Activated naive CD8-positive, alpha-beta T cell treated with anti-CD3 and anti-CD28 coated beads for 36 hours (primary cell): ENCODE results near the gene CASQ2. TPM values are rescaled to one million over a fixed set of nuclear protein-coding genes. Genes with fewer than 3 reads are reported as not detected.
"Not testable (repeated sequence)": the region's sequence is repeated elsewhere in the genome, so short reads cannot be mapped to it uniquely, and the experiment has no call there.

ENCODE experiments used
- DNase-seq: peaks from one replicate; pipeline ENCODE4 v3.0.0; 2021
- H3K27ac Mint-ChIP-seq: one replicate; pipeline ENCODE4 v1.8.0; 2022; ENCODE audit warnings: mild to moderate bottlenecking, moderate library complexity, mixed read lengths
- H3K27me3 Mint-ChIP-seq: one replicate; pipeline ENCODE4 v1.8.0; 2022; ENCODE audit warnings: mild to moderate bottlenecking, mixed read lengths
- H3K36me3 Mint-ChIP-seq: one replicate; pipeline ENCODE4 v1.8.0; 2021; ENCODE audit warnings: mild to moderate bottlenecking, mixed read lengths
- H3K4me1 Mint-ChIP-seq: one replicate; pipeline ENCODE4 v1.8.0; 2021; ENCODE audit warnings: mixed read lengths
- H3K4me3 Mint-ChIP-seq: one replicate; pipeline ENCODE4 v1.8.0; 2022; ENCODE audit warnings: mild to moderate bottlenecking, moderate library complexity, mixed read lengths
- H3K9me3 Mint-ChIP-seq: one replicate; pipeline ENCODE4 v1.8.0; 2022; ENCODE audit warnings: mixed read lengths
- total RNA-seq, 2 experiments: library from RNA; stranded (reverse); gene quantifications; one replicate each; pipeline ENCODE4 v1.2.3, GENCODE V29; 2021

CASQ2 gene
- total RNA-seq, 2 experiments from 2014 or later: not detected

GRCh38 chr1:115793162-115793561, 24.6 kb upstream of the CASQ2 start:
- no peaks in the 10 kb centered on the region for H3K4me1 Mint-ChIP-seq
- no peak overlapping the region for H3K4me3 Mint-ChIP-seq
- peaks cover 28% of the 10 kb centered on the region for H3K27me3 Mint-ChIP-seq
- no peak for DNase-seq
- no peak overlapping the region for H3K27ac Mint-ChIP-seq
- H3K36me3 Mint-ChIP-seq: no peaks in the 10 kb centered on the region
- no peaks in the 10 kb centered on the region for H3K9me3 Mint-ChIP-seq

GRCh38 chr1:115791816-115792215, 23.3 kb upstream of the CASQ2 start:
- no peak overlapping the region for H3K4me3 Mint-ChIP-seq
- H3K27me3 Mint-ChIP-seq: peaks cover 24% of the 10 kb centered on the region
- DNase-seq: no peak
- H3K27ac Mint-ChIP-seq: no peak overlapping the region
- H3K36me3 Mint-ChIP-seq: no peaks in the 10 kb centered on the region
- no peaks in the 10 kb centered on the region for H3K4me1 Mint-ChIP-seq
- no peaks in the 10 kb centered on the region for H3K9me3 Mint-ChIP-seq

- Mint-ChIP-seq H3K9me3 (no peaks in the 10 kb centered on the region), H3K27ac (no peak overlapping the region), H3K27me3 (peaks cover 24% of the 10 kb centered on the region), H3K4me1 (no peaks in the 10 kb centered on the region), H3K36me3 (no peaks in the 10 kb centered on the region), H3K4me3 (no peak overlapping the region)
- no peak for DNase-seq
Measured at GRCh38 chr1:115790846-115791245, 22.3 kb upstream of the CASQ2 start.

- Mint-ChIP-seq H3K4me3 (no peak overlapping the region), H3K4me1 (no peaks in the 10 kb centered on the region), H3K36me3 (no peaks in the 10 kb centered on the region), H3K27ac (no peak overlapping the region), H3K27me3 (peaks cover 24% of the 10 kb centered on the region), H3K9me3 (no peaks in the 10 kb centered on the region)
- DNase-seq: no peak
Measured at GRCh38 chr1:115790356-115790755, 21.8 kb upstream of the CASQ2 start.

- Mint-ChIP-seq H3K27me3 (peaks cover 29% of the 10 kb centered on the region), H3K9me3 (peaks cover 3% of the 10 kb centered on the region), H3K27ac (no peak overlapping the region), H3K4me3 (no peak overlapping the region), H3K36me3 (no peaks in the 10 kb centered on the region), H3K4me1 (no peaks in the 10 kb centered on the region)
- no peak for DNase-seq
Measured at GRCh38 chr1:115783311-115783710, 14.8 kb upstream of the CASQ2 start.

GRCh38 chr1:115782571-115783281, 14.2 kb upstream of the CASQ2 start:
- H3K4me3 Mint-ChIP-seq: no peak overlapping the region
- no peak overlapping the region for H3K27ac Mint-ChIP-seq
- H3K27me3 Mint-ChIP-seq: peaks cover 29% of the 10 kb centered on the region
- H3K4me1 Mint-ChIP-seq: no peaks in the 10 kb centered on the region
- no peak for DNase-seq
- no peaks in the 10 kb centered on the region for H3K36me3 Mint-ChIP-seq
- H3K9me3 Mint-ChIP-seq: peaks cover 3% of the 10 kb centered on the region

- Mint-ChIP-seq H3K27ac (no peak overlapping the region), H3K27me3 (peaks cover 31% of the 10 kb centered on the region), H3K36me3 (no peaks in the 10 kb centered on the region), H3K4me3 (no peak overlapping the region), H3K9me3 (peaks cover 3% of the 10 kb centered on the region), H3K4me1 (no peaks in the 10 kb centered on the region)
- DNase-seq: no peak
Measured at GRCh38 chr1:115781851-115782250, 13.3 kb upstream of the CASQ2 start.

GRCh38 chr1:115781343-115781742, 12.8 kb upstream of the CASQ2 start:
- no peak overlapping the region for H3K27ac Mint-ChIP-seq
- no peak overlapping the region for H3K4me3 Mint-ChIP-seq
- H3K4me1 Mint-ChIP-seq: no peaks in the 10 kb centered on the region
- no peak for DNase-seq
- H3K9me3 Mint-ChIP-seq: peaks cover 3% of the 10 kb centered on the region
- no peaks in the 10 kb centered on the region for H3K36me3 Mint-ChIP-seq
- H3K27me3 Mint-ChIP-seq: peaks cover 36% of the 10 kb centered on the region

- H3K4me3 Mint-ChIP-seq, H3K4me1 Mint-ChIP-seq, H3K36me3 Mint-ChIP-seq, H3K9me3 Mint-ChIP-seq, DNase-seq, H3K27ac Mint-ChIP-seq: not testable (repeated sequence)
- peaks cover 39% of the 10 kb centered on the region for H3K27me3 Mint-ChIP-seq
Measured at GRCh38 chr1:115780655-115781054, 12.1 kb upstream of the CASQ2 start.

GRCh38 chr1:115779075-115779474, 10.6 kb upstream of the CASQ2 start:
- H3K36me3 Mint-ChIP-seq, H3K4me1 Mint-ChIP-seq, DNase-seq, H3K27ac Mint-ChIP-seq, H3K9me3 Mint-ChIP-seq, H3K4me3 Mint-ChIP-seq: not testable (repeated sequence)
- peaks cover 39% of the 10 kb centered on the region for H3K27me3 Mint-ChIP-seq

- Mint-ChIP-seq H3K9me3 (no peaks in the 10 kb centered on the region), H3K4me1 (no peaks in the 10 kb centered on the region), H3K27me3 (peaks cover 14% of the 10 kb centered on the region), H3K4me3 (no peak overlapping the region), H3K36me3 (no peaks in the 10 kb centered on the region), H3K27ac (no peak overlapping the region)
- peak; percentile 11 for DNase-seq
Measured at GRCh38 chr1:115771847-115772457, 3.4 kb upstream of the CASQ2 start.

GRCh38 chr1:115771094-115771846, 2.8 kb upstream of the CASQ2 start:
- no peak overlapping the region for H3K4me3 Mint-ChIP-seq
- peaks cover 7% of the 10 kb centered on the region for H3K27me3 Mint-ChIP-seq
- H3K27ac Mint-ChIP-seq: no peak overlapping the region
- no peak for DNase-seq
- no peaks in the 10 kb centered on the region for H3K9me3 Mint-ChIP-seq
- H3K4me1 Mint-ChIP-seq: no peaks in the 10 kb centered on the region
- no peaks in the 10 kb centered on the region for H3K36me3 Mint-ChIP-seq

GRCh38 chr1:115767403-115767802, 1.1 kb downstream of the CASQ2 start:
- Mint-ChIP-seq H3K4me3 (no peak overlapping the region), H3K27ac (no peak overlapping the region), H3K4me1 (no peaks in the 10 kb centered on the region), H3K36me3 (no peaks in the 10 kb centered on the region), H3K27me3 (peaks cover 8% of the 10 kb centered on the region), H3K9me3 (no peaks in the 10 kb centered on the region)
- DNase-seq: no peak

GRCh38 chr1:115765091-115765490, 3.4 kb downstream of the CASQ2 start:
- no peak overlapping the region for H3K4me3 Mint-ChIP-seq
- H3K27ac Mint-ChIP-seq: no peak overlapping the region
- DNase-seq: no peak
- H3K9me3 Mint-ChIP-seq: no peaks in the 10 kb centered on the region
- peaks cover 3% of the 10 kb centered on the region for H3K27me3 Mint-ChIP-seq
- H3K4me1 Mint-ChIP-seq: no peaks in the 10 kb centered on the region
- H3K36me3 Mint-ChIP-seq: no peaks in the 10 kb centered on the region

GRCh38 chr1:115764541-115764940, 4.0 kb downstream of the CASQ2 start:
- peaks cover 3% of the 10 kb centered on the region for H3K27me3 Mint-ChIP-seq
- no peak for DNase-seq

More at GRCh38 chr1:115764541-115764940, 4.0 kb downstream of the CASQ2 start:
- Mint-ChIP-seq H3K9me3 (peaks cover 5% of the 10 kb centered on the region), H3K4me1 (no peaks in the 10 kb centered on the region), H3K4me3 (no peak overlapping the region), H3K36me3 (no peaks in the 10 kb centered on the region), H3K27ac (no peak overlapping the region)
